ENCODE data around the gene ERCC1. TPM values are rescaled to one million over a fixed set of nuclear protein-coding genes. Genes with fewer than 3 reads are reported as not detected.
A peak's percentile ranks its signal among the peaks of the same experiment; 100 is the strongest.

Gene ERCC1
- total RNA-seq, 1 donor from 2014 or later = 48.8 TPM

DNA sequence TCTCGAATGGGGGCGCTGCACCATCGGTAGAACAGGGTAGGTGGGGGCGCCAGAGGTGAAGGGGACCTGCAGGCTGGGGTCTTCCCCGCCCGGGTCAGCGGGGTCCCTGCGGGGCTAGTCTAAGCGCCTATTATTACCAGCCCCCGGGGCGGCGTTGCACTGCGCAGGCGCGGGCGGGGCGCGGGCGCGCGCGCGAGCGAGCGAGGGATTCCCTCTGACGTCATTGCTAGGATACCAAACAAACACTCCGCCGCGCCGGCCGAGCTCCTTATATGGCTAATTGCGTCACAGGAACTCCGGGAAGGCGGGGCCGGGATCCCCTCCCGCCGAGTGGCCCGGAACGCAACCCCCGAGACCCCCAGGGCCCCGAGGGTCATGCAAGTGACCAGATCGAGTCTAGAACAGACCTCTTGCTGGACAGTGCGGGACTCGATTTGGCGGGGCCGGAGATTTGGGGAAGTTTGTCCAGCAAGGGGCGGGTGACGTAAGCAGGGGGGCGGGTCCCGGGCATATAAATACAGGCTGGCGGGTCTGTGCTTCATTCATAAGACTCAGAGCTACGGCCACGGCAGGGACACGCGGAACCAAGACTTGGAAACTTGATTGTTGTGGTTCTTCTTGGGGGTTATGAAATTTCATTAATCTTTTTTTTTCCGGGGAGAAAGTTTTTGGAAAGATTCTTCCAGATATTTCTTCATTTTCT lies 43.9 kb upstream of the ERCC1 start, which contains the start of gene FOSB:
Gene FOSB, plus strand, starts transcription at position 541 of the 703 bp plus-strand sequence. CDS start 591 bp downstream, outside the sequence.
- Histone ChIP-seq H3K27me3 (no peaks in the 10 kb centered on the region), H3K9me3 (no peaks in the 10 kb centered on the region), H3K4me1 (peaks cover 28% of the 10 kb centered on the region), H3K27ac (peak within 1 kb of the TSS; percentile 99), H3K4me3 (peak within 1 kb of the TSS; percentile 81), H3K36me3 (no peaks in the 10 kb centered on the region)
- intact Hi-C loops (cut with DNase I) = no loop called here
- TF ChIP-seq, protein P1, sequence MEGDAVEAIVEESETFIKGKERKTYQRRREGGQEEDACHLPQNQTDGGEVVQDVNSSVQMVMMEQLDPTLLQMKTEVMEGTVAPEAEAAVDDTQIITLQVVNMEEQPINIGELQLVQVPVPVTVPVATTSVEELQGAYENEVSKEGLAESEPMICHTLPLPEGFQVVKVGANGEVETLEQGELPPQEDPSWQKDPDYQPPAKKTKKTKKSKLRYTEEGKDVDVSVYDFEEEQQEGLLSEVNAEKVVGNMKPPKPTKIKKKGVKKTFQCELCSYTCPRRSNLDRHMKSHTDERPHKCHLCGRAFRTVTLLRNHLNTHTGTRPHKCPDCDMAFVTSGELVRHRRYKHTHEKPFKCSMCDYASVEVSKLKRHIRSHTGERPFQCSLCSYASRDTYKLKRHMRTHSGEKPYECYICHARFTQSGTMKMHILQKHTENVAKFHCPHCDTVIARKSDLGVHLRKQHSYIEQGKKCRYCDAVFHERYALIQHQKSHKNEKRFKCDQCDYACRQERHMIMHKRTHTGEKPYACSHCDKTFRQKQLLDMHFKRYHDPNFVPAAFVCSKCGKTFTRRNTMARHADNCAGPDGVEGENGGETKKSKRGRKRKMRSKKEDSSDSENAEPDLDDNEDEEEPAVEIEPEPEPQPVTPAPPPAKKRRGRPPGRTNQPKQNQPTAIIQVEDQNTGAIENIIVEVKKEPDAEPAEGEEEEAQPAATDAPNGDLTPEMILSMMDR (IDR thresholded peaks at IDR 0.05) = no peak
- ATAC-seq (peak; percentile 57), DNase-seq (peak; percentile 96)

DNA sequence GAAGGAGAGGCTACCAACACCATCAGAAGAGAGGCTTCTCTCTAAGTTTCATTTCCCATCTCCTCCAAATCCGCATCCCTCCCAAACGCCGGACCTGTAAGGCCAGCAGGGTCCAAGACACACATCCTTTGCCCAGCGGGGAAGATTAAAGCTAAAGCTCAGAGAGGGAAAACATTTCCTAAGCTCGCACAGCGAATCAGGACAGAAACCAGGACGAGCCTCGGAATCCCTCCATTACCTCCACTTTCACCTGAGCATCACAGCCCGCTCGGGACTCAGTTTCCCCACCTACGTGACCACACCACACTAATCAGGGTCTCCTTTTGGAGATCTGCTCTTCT lies 43.4 kb upstream of the ERCC1 start:
- no peaks in the 10 kb centered on the region for H3K9me3 ChIP-seq
- ATAC-seq (no peak), DNase-seq (no peak)
- intact Hi-C loops (cut with DNase I) = no loop called here
- peak overlapping the region; percentile 81 for H3K4me3 ChIP-seq
- peaks cover 24% of the 10 kb centered on the region for H3K4me1 ChIP-seq
- peak overlapping the region; percentile 99 for H3K27ac ChIP-seq
- H3K36me3 ChIP-seq = no peaks in the 10 kb centered on the region
- TF ChIP-seq, protein P1 (IDR thresholded peaks at IDR 0.05) = no peak
- no peaks in the 10 kb centered on the region for H3K27me3 ChIP-seq

DNA sequence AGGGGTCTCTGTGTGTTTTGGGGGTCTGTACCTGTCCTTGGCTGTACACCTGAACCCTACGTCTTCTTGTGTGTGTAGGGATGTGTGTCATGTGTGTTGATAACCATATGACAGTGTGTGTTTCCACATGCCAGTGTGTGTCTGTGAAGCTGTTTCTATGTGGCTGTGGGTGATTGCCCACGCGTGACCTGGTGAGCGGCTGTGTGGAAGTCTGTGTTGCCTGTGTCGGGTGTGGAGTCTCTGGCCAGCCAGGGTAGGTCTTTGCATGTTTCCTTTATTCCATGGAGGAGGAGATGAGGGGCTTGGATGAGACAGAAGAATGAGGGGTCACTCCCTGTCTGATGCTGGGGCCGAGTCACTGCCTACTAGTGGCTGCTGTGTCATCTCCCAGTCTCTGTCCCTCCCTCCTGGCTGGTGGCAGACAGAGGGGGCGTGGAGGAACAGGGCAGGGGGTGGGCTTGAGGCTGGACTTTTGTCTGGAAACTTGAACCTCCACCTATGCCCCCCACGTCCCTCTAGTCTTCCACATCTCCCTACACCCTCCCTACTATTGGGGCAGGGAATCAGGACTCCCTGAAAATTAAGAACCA lies 41.2 kb upstream of the ERCC1 start:
- DNase-seq (no peak), ATAC-seq (no peak)
- Histone ChIP-seq H3K36me3 (no peaks in the 10 kb centered on the region), H3K4me3 (no peak overlapping the region), H3K4me1 (peaks cover 20% of the 10 kb centered on the region), H3K27me3 (no peaks in the 10 kb centered on the region), H3K27ac (no peak overlapping the region), H3K9me3 (no peaks in the 10 kb centered on the region)
- intact Hi-C loops (cut with DNase I) = no loop called here
- TF ChIP-seq, protein P1 (IDR thresholded peaks at IDR 0.05) = no peak

DNA sequence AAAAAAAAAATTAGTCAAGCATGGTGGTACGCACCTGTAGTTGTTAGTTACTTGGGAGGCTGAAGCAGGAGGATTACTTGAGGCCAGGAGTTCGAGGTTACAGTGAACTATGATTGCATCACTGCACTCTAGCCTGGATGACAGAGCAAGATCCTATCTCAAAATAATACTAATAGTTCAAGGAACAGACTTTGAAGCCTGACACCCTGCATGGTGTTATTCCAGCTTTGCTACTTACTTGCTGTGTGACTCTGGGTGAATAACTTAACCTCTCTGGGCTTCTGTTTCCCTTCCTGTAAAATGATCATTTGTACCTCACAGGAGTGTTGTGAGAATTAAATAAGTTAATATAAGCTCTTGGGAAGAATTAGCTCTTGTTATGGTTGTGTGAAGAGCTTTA lies 40.6 kb upstream of the ERCC1 start:
- Histone ChIP-seq H3K9me3 (no peaks in the 10 kb centered on the region), H3K4me3 (no peak overlapping the region), H3K27me3 (no peaks in the 10 kb centered on the region), H3K4me1 (peaks cover 16% of the 10 kb centered on the region), H3K27ac (no peak overlapping the region), H3K36me3 (no peaks in the 10 kb centered on the region)
- no peak for ATAC-seq
- TF ChIP-seq, protein P1 (IDR thresholded peaks at IDR 0.05) = no peak
- intact Hi-C loops (cut with DNase I) = no loop called here
- DNase-seq = no peak

DNA sequence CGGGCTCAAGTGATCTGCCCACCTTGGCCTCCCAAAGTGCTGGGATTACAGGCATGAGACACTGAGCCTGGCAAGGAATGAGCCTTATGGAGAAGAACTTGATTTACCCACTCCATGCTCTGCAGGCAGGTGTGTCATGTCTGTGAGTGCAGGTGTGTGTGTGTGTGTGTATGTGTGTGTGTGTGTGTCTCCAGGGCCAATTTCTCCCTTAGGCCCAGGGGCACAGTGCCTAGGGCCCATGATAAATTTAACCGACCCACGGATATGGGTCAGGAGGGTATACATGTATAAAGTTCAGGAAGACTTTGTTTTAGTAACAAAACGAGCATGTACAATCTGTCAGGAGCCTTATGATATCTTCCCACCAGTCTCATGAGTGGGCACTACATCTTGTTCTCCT lies 39.5 kb upstream of the ERCC1 start:
- intact Hi-C loops (cut with DNase I) = no loop called here
- H3K27me3 ChIP-seq = no peaks in the 10 kb centered on the region
- H3K4me1 ChIP-seq = peaks cover 10% of the 10 kb centered on the region
- H3K4me3 ChIP-seq = no peak overlapping the region
- H3K36me3 ChIP-seq = no peaks in the 10 kb centered on the region
- TF ChIP-seq, protein P1 (IDR thresholded peaks at IDR 0.05) = no peak
- H3K27ac ChIP-seq = no peak overlapping the region
- no peaks in the 10 kb centered on the region for H3K9me3 ChIP-seq
- ATAC-seq (no peak), DNase-seq (no peak)

Data from upper lobe of right lung (tissue), 1 donor.